GM12801 (cell line): ENCODE measurements around the gene RPS5.

ENCODE experiments used
- CTCF ChIP-seq: IDR thresholded peaks from one replicate; pipeline ENCODE4 v1.5.1; 2011; ENCODE audit warnings: control low read depth; ENCODE audit not compliant: insufficient read length; ENCODE audit errors: extremely low read depth

The RPS5 gene

GRCh38 chr19:58440556-58440955 is 53.5 kb downstream of the RPS5 start:
- TF ChIP-seq CTCF = no peak
